DOHH2 (cell line): ENCODE results near the gene CNNM3.

Source experiments
- CTCF ChIP-seq: fragments of 200-600 bp; sonication (generic); IDR thresholded peaks from one replicate; pipeline ENCODE4 v1.5.1; 2014; ENCODE audit warnings: antibody characterized with exemption, mild to moderate bottlenecking, low read depth, low read length; ENCODE audit not compliant: poor library complexity, severe bottlenecking
- EZH2phosphoT487 ChIP-seq: fragments of 200-600 bp; sonication (generic); IDR thresholded peaks from 2 replicates; pipeline ENCODE4 v1.6.1; 2017; ENCODE audit warnings: borderline replicate concordance, mild to moderate bottlenecking, antibody characterized with exemption, low read length, moderate library complexity, mixed read lengths

- TF ChIP-seq EZH2phosphoT487: no peak
- no peak for TF ChIP-seq CTCF
Observed at GRCh38 chr2:96804986-96805385, 11.1 kb upstream of the CNNM3 start.
